Astrocyte of the hippocampus (primary cell): ENCODE data around the gene CALU.

Source experiments
- DNase-seq: peaks from one replicate; pipeline ENCODE4 v3.0.0; 2011; ENCODE audit warnings: low read depth, low spot score

Gene CALU

GRCh38 chr7:128739048-128739962, at the start of gene CALU:
Gene CALU (plus strand): TSS chr7:128739359. CDS start chr7:128748584, 9,225 bp downstream.
- peak; percentile 99 for DNase-seq

- no peak for DNase-seq
Measured at GRCh38 chr7:128691227-128691626, 47.9 kb upstream of the CALU start.

- DNase-seq, result no peak
Measured at GRCh38 chr7:128692623-128693270, 46.4 kb upstream of the CALU start.

- DNase-seq, result no peak
Measured at GRCh38 chr7:128693373-128694015, 45.7 kb upstream of the CALU start.

- no peak for DNase-seq
Measured at GRCh38 chr7:128694738-128695137, 44.4 kb upstream of the CALU start.

GRCh38 chr7:128697302-128697905, 41.8 kb upstream of the CALU start:
- DNase-seq, result peak; percentile 68

GRCh38 chr7:128699196-128699712, 39.9 kb upstream of the CALU start:
- no peak for DNase-seq

GRCh38 chr7:128699895-128700294, 39.3 kb upstream of the CALU start:
- DNase-seq, result no peak

- DNase-seq, result no peak
Measured at GRCh38 chr7:128701062-128701785, 37.9 kb upstream of the CALU start.

GRCh38 chr7:128703609-128704241, 35.4 kb upstream of the CALU start:
- no peak for DNase-seq

GRCh38 chr7:128705891-128706333, 33.2 kb upstream of the CALU start:
- no peak for DNase-seq

- no peak for DNase-seq
Measured at GRCh38 chr7:128707752-128708151, 31.4 kb upstream of the CALU start.

GRCh38 chr7:128708235-128708634, 30.9 kb upstream of the CALU start:
- peak; percentile 20 for DNase-seq

GRCh38 chr7:128708824-128709223, 30.3 kb upstream of the CALU start:
- no peak for DNase-seq

GRCh38 chr7:128710481-128710880, 28.7 kb upstream of the CALU start:
- no peak for DNase-seq

- DNase-seq, result peak; percentile 32
Measured at GRCh38 chr7:128713794-128714193, 25.4 kb upstream of the CALU start.

GRCh38 chr7:128714701-128715495, 24.3 kb upstream of the CALU start:
- no peak for DNase-seq

GRCh38 chr7:128718967-128719642, 20.1 kb upstream of the CALU start:
- no peak for DNase-seq

- no peak for DNase-seq
Measured at GRCh38 chr7:128721376-128721775, 17.8 kb upstream of the CALU start.
